Testis (tissue), 3 donors: ENCODE measurements around the gene CD24. TPM values are rescaled to one million over a fixed set of nuclear protein-coding genes. Genes with fewer than 3 reads are reported as not detected.
"Not testable (repeated sequence)": the region's sequence is repeated elsewhere in the genome, so short reads cannot be mapped to it uniquely, and the experiment has no call there.

ENCODE experiments used
- DNase-seq: peaks from one replicate; pipeline ENCODE4 v3.0.0-alpha.2; 2019
- H3K27ac ChIP-seq, 2 donors: fragments of 200-600 bp; sonication (generic); one replicate each; pipeline ENCODE4 v1.5.1; 2019
- H3K27me3 ChIP-seq: fragments of 200-600 bp; sonication (generic); one replicate; pipeline ENCODE4 v1.5.1; 2019
- H3K36me3 ChIP-seq: fragments of 200-600 bp; sonication (generic); one replicate; pipeline ENCODE4 v1.5.1; 2017; ENCODE audit warnings: low read depth; ENCODE audit errors: missing control alignments
- H3K4me1 ChIP-seq: fragments of 200-600 bp; sonication (generic); one replicate; pipeline ENCODE4 v1.5.1; 2019
- H3K4me3 ChIP-seq, 2 donors: fragments of 200-600 bp; sonication (generic); one replicate each; pipeline ENCODE4 v1.5.1; 2017 to 2019
- H3K9me3 ChIP-seq: fragments of 200-600 bp; sonication (generic); one replicate; pipeline ENCODE4 v1.5.1; 2017
- CTCF ChIP-seq, 3 experiments: fragments of 450-650 bp in 2 of 3; fragments of 200-600 bp in 1 of 3; sonication (generic) in 1 of 3; IDR thresholded peaks; one replicate each; pipeline ENCODE4 v1.5.1; 2016 to 2019; ENCODE audit warnings: antibody characterized with exemption in 3 of 3, mild to moderate bottlenecking in 2 of 3, moderate library complexity in 1 of 3
- POLR2A ChIP-seq: fragments of 450-650 bp; IDR thresholded peaks from one replicate; pipeline ENCODE4 v1.6.1; 2017; ENCODE audit warnings: antibody characterized with exemption, mild to moderate bottlenecking, moderate library complexity
- WGBS, 2 donors: methylation state at CpG; one replicate each; pipeline ENCODE4 v1.1.5; 2018; 5-methylcytosine and 5-hydroxymethylcytosine counted together
- intact Hi-C: fragments of 100-400 bp; cut with DNase I; formaldehyde crosslinking; loops from one replicate; pipeline ENCODE4 v1.15.1; 2023; ENCODE audit warnings: low total_unique reads
- polyA plus RNA-seq: library from polyadenylated mRNA; stranded (reverse); fragments of 350-450 nt; fragmentation: Illumina TruSeq; extraction: RNeasy Lipid Tissue Mini Kit (QIAGEN cat#74804); gene quantifications from one replicate; pipeline ENCODE4 v1.2.3, GENCODE V29; 2014; ENCODE audit warnings: low read depth, low replicate concordance; ENCODE audit not compliant: insufficient read depth
- total RNA-seq, 2 donors: library from RNA; depleted of rRNA; stranded (reverse); fragments of >200 nt; gene quantifications; one replicate each; pipeline ENCODE4 v1.2.3, GENCODE V29; 2016

CD24 gene
- total and polyA plus RNA-seq, 3 donors from 2014 or later = 8.6 to 25.0 (median 11.5) TPM

DNA sequence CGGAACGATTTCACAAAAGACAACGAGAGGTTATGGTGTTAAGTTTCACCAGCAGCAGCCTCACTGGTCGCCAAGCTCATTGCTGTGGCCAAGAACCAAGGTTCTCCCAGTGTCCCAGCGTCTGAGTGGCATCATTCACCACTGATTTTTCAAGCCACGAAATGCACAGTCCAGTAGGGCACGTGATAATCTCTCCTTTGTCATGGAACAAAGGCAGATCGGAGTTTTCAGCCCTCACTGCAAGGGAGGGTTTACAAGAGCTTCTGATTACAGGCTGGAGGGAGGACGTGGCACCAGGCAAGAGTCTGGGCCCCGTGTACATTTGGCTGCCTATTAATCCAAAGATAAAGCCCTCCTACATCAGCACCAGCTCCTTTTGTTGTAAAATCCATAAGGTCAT is 2.0 kb downstream of the CD24 start:
- H3K4me1 ChIP-seq = no peaks in the 10 kb centered on the region
- intact Hi-C loops = no loop called here
- 7 to 11% methylated on average over 10 of the region's 10 CpGs for WGBS, 2 donors
- no peak overlapping the region for H3K27ac ChIP-seq
- H3K27me3 ChIP-seq = no peaks in the 10 kb centered on the region
- H3K9me3 ChIP-seq = no peaks in the 10 kb centered on the region
- no peaks in the 10 kb centered on the region for H3K36me3 ChIP-seq
- H3K4me3 ChIP-seq = no peak overlapping the region
- TF ChIP-seq POLR2A (no peak), CTCF (IDR thresholded peaks at IDR 0.05) (no peak)
- DNase-seq = no peak

DNA sequence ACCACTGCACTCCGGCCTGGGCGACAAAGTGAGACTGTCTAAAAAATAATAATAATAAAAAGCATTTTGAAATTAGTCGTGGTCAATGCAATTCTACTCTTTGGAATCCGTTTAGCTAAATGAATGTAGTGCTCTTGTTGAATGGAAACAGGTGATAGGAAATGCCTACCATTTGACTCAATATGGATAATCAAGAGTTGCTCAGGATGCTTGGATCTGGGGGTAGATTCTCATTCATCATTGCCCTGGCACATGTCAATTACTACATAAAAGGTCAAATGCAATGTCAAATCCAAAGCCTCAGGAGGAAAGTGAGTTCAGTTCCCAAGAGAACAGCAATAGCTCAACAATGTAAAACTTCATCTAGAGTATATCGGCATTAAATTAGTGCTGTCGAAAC is 3.8 kb downstream of the CD24 start:
- intact Hi-C loops, H3K9me3 ChIP-seq, H3K36me3 ChIP-seq, H3K4me3 ChIP-seq, H3K4me1 ChIP-seq, H3K27me3 ChIP-seq, DNase-seq, H3K27ac ChIP-seq: not testable (repeated sequence)
- WGBS, 2 donors = 88 to 92% methylated on average over 6 of the region's 6 CpGs

GRCh38 chr6:106967936-106968555 is 6.5 kb downstream of the CD24 start:
- DNase-seq = no peak
- TF ChIP-seq CTCF (IDR thresholded peaks at IDR 0.05) (no peak), POLR2A (no peak)
- WGBS, 2 donors = 82 to 85% methylated on average over 9 of the region's 9 CpGs
- Histone ChIP-seq H3K27me3 (no peaks in the 10 kb centered on the region), H3K9me3 (no peaks in the 10 kb centered on the region), H3K27ac (no peak overlapping the region), H3K36me3 (no peaks in the 10 kb centered on the region), H3K4me1 (no peaks in the 10 kb centered on the region), H3K4me3 (no peak overlapping the region)
- intact Hi-C loops = no loop called here

GRCh38 chr6:106966671-106967640 is 7.6 kb downstream of the CD24 start:
- TF ChIP-seq CTCF (IDR thresholded peaks at IDR 0.05) (no peak), POLR2A (no peak)
- intact Hi-C loops = no loop called here
- no peaks in the 10 kb centered on the region for H3K9me3 ChIP-seq
- no peak overlapping the region for H3K27ac ChIP-seq
- no peak for DNase-seq
- H3K4me3 ChIP-seq = no peak overlapping the region
- WGBS, 2 donors = 95% methylated on average over 9 of the region's 9 CpGs
- H3K27me3 ChIP-seq = no peaks in the 10 kb centered on the region
- H3K4me1 ChIP-seq = no peaks in the 10 kb centered on the region
- H3K36me3 ChIP-seq = no peaks in the 10 kb centered on the region

GRCh38 chr6:106966229-106966628 is 8.3 kb downstream of the CD24 start:
- H3K9me3 ChIP-seq = no peaks in the 10 kb centered on the region
- intact Hi-C loops = no loop called here
- 90 to 94% methylated on average over 1 of the region's 1 CpG for WGBS, 2 donors
- no peaks in the 10 kb centered on the region for H3K27me3 ChIP-seq
- TF ChIP-seq CTCF (IDR thresholded peaks at IDR 0.05) = no peak
- TF ChIP-seq POLR2A = no peak
- no peak for DNase-seq
- no peak overlapping the region for H3K27ac ChIP-seq
- H3K4me3 ChIP-seq = no peak overlapping the region
- no peaks in the 10 kb centered on the region for H3K4me1 ChIP-seq
- H3K36me3 ChIP-seq = no peaks in the 10 kb centered on the region
